Panc1 (cell line): ENCODE data around the gene CES1. TPM values are rescaled to one million over a fixed set of nuclear protein-coding genes. Genes with fewer than 3 reads are reported as not detected.
"Not testable (repeated sequence)": the region's sequence is repeated elsewhere in the genome, so short reads cannot be mapped to it uniquely, and the experiment has no call there.

Source experiments
- ATAC-seq: fragments of 200-7000 bp; cut with Tn5 transposase; 2 replicates; pipeline ENCODE4 v1.9.1; 2020; ENCODE audit warnings: mild to moderate bottlenecking, moderate library complexity
- BruUV-seq: library from RNA; stranded (reverse); fragments of 400-500 nt; replicated peaks from 2 replicates; lab custom pipeline; 2021; lab: Mats Ljungman, UMichigan
- CTCF ChIA-PET: fragments of 300-600 bp; sonication (Branson Sonifier 250); formaldehyde crosslinking; loops from one replicate; lab custom pipeline; 2022; ENCODE audit warnings: antibody characterized with exemption; lab: Charles Lee
- POLR2A ChIA-PET: fragments of 300-600 bp; sonication (Branson Sonifier 250); formaldehyde crosslinking; loops from one replicate; lab custom pipeline; 2022; ENCODE audit warnings: antibody characterized with exemption; lab: Charles Lee
- DNase-seq: peaks from one replicate; pipeline ENCODE4 v3.0.0-alpha.2; 2010; ENCODE audit warnings: low read depth, low spot score
- H3K27ac ChIP-seq: 2 replicates; pipeline ENCODE4 v1.5.1; 2011; ENCODE audit warnings: mild to moderate bottlenecking, low read length, inconsistent platforms
- H3K27me3 ChIP-seq: fragments of 200-500 bp; sonication (Bioruptor generic); 2 replicates; pipeline ENCODE4 v1.6.0; 2014; ENCODE audit warnings: low read length, inconsistent platforms; ENCODE audit not compliant: control insufficient read depth, insufficient read depth
- H3K36me3 ChIP-seq: fragments of 200-500 bp; sonication (Bioruptor generic); 2 replicates; pipeline ENCODE4 v1.5.1; 2014; ENCODE audit warnings: inconsistent platforms, mild to moderate bottlenecking, low read length, moderate library complexity; ENCODE audit not compliant: control insufficient read depth, insufficient read depth
- H3K4me1 ChIP-seq: 2 replicates; pipeline ENCODE4 v1.5.1; 2011; ENCODE audit warnings: inconsistent platforms, mild to moderate bottlenecking, low read length, moderate library complexity; ENCODE audit not compliant: control insufficient read depth, insufficient read depth
- H3K4me3 ChIP-seq, 2 experiments: 2 replicates each; pipeline ENCODE4 v1.5.1; 2011 to 2012; ENCODE audit warnings: low read depth in 2 of 2, low read length in 2 of 2, mild to moderate bottlenecking in 2 of 2, inconsistent platforms in 1 of 2, moderate library complexity in 1 of 2
- H3K9me3 ChIP-seq: fragments of 200-500 bp; sonication (Bioruptor generic); 2 replicates; pipeline ENCODE4 v1.5.1; 2014; ENCODE audit warnings: low read depth, mild to moderate bottlenecking, inconsistent platforms, low read length, moderate library complexity; ENCODE audit not compliant: control insufficient read depth, insufficient read depth
- POLR2AphosphoS5 ChIP-seq: IDR thresholded peaks from 2 replicates; pipeline ENCODE4 v1.6.1; 2012; ENCODE audit warnings: mild to moderate bottlenecking, low read depth, low read length, moderate library complexity
- SIN3A ChIP-seq: IDR thresholded peaks from 2 replicates; pipeline ENCODE4 v1.6.1; 2012; ENCODE audit warnings: low read depth, mild to moderate bottlenecking, low read length, moderate library complexity, borderline replicate concordance; ENCODE audit not compliant: insufficient read depth
- TCF7L2 ChIP-seq: IDR thresholded peaks from 2 replicates; pipeline ENCODE4 v1.6.1; 2011; ENCODE audit warnings: mild to moderate bottlenecking, low read depth, low read length, inconsistent platforms
- in situ Hi-C: cut with HindIII; loops from 2 replicates; pipeline ENCODE4 v1.10.0; 2016; ENCODE audit warnings: low sequenced_read_pairs, low pct_unique_long_range_greater_than_20kb
- intact Hi-C: fragments of 100-400 bp; cut with micrococcal nuclease; formaldehyde crosslinking; loops from one replicate; pipeline ENCODE4 v1.10.0; 2022; ENCODE audit not compliant: unreplicated experiment
- total RNA-seq: library from RNA; stranded (reverse); gene quantifications from one replicate; pipeline ENCODE4 v1.2.1, GENCODE V29; 2021; ENCODE audit not compliant: unreplicated experiment
- TF ChIP-seq, protein P1 (sequence below): fragments of 450-650 bp; IDR thresholded peaks from 2 replicates; pipeline ENCODE4 v1.5.1; 2017; ENCODE audit warnings: mild to moderate bottlenecking
- TF ChIP-seq, protein P2 (sequence below), 2 experiments: IDR thresholded peaks; 2 replicates each; pipeline ENCODE4 v1.6.1; 2011 to 2012; ENCODE audit warnings: low read depth in 2 of 2, control low read depth in 1 of 2, low read length in 1 of 2, mild to moderate bottlenecking in 1 of 2, moderate library complexity in 1 of 2; ENCODE audit not compliant: insufficient read depth in 1 of 2

CES1 gene
- total RNA-seq, 1 experiment from 2014 or later, result 27.5 TPM

DNA sequence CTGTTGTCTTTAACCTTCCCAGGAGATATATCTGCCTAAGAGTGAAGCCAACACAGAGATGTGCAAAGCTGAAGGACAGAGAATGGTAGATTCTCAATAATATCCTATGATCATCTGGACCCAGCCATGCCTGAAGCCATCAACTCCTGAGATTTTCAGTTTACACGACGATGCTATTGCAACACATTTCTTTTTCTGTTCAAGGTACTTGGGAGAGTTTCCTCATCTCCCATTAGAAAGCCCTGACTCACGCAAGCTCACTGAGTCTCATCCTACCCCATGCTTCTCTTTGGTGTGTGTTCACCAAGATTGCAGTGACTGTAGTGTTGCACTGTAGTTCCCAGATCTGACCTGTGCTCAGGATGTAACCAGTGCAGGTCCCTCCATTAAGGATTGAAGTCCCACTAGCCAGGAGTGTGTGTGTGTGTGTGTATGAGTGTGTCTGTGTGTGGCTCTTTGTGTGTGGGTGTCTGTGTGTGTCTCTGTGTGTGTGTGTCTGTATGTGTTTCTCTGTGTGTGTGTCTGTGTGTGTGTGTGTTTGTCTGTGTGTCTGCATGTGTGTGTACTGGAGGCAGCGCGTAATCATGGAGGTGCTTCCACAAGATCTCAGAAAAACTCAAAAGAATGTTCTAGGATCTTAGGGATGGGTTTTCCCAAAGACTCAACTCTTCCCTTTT, 15.5 kb downstream of the CES1 start:
- ChIA-PET POLR2A (no interaction called here), CTCF (no interaction called here)
- TF ChIP-seq, protein P1, sequence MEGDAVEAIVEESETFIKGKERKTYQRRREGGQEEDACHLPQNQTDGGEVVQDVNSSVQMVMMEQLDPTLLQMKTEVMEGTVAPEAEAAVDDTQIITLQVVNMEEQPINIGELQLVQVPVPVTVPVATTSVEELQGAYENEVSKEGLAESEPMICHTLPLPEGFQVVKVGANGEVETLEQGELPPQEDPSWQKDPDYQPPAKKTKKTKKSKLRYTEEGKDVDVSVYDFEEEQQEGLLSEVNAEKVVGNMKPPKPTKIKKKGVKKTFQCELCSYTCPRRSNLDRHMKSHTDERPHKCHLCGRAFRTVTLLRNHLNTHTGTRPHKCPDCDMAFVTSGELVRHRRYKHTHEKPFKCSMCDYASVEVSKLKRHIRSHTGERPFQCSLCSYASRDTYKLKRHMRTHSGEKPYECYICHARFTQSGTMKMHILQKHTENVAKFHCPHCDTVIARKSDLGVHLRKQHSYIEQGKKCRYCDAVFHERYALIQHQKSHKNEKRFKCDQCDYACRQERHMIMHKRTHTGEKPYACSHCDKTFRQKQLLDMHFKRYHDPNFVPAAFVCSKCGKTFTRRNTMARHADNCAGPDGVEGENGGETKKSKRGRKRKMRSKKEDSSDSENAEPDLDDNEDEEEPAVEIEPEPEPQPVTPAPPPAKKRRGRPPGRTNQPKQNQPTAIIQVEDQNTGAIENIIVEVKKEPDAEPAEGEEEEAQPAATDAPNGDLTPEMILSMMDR, result no peak
- TF ChIP-seq TCF7L2 (no peak), SIN3A (no peak), POLR2AphosphoS5 (no peak)
- TF ChIP-seq, protein P2, sequence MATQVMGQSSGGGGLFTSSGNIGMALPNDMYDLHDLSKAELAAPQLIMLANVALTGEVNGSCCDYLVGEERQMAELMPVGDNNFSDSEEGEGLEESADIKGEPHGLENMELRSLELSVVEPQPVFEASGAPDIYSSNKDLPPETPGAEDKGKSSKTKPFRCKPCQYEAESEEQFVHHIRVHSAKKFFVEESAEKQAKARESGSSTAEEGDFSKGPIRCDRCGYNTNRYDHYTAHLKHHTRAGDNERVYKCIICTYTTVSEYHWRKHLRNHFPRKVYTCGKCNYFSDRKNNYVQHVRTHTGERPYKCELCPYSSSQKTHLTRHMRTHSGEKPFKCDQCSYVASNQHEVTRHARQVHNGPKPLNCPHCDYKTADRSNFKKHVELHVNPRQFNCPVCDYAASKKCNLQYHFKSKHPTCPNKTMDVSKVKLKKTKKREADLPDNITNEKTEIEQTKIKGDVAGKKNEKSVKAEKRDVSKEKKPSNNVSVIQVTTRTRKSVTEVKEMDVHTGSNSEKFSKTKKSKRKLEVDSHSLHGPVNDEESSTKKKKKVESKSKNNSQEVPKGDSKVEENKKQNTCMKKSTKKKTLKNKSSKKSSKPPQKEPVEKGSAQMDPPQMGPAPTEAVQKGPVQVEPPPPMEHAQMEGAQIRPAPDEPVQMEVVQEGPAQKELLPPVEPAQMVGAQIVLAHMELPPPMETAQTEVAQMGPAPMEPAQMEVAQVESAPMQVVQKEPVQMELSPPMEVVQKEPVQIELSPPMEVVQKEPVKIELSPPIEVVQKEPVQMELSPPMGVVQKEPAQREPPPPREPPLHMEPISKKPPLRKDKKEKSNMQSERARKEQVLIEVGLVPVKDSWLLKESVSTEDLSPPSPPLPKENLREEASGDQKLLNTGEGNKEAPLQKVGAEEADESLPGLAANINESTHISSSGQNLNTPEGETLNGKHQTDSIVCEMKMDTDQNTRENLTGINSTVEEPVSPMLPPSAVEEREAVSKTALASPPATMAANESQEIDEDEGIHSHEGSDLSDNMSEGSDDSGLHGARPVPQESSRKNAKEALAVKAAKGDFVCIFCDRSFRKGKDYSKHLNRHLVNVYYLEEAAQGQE (IDR thresholded peaks at IDR 0.05; ENCODE audit: insufficient read depth in 1 of 2, low read depth in 2 of 2, low read length in 1 of 2), result no peak
- intact Hi-C loops (no loop called here), in situ Hi-C loops (no loop called here)
- H3K36me3 ChIP-seq, result no peaks in the 10 kb centered on the region
- BruUV-seq, result no TSS peak
- no peaks in the 10 kb centered on the region for H3K4me1 ChIP-seq
- H3K4me3 ChIP-seq, result no peak overlapping the region
- ATAC-seq, result no peak
- DNase-seq, result no peak
- no peaks in the 10 kb centered on the region for H3K9me3 ChIP-seq
- H3K27ac ChIP-seq, result no peak overlapping the region
- no peaks in the 10 kb centered on the region for H3K27me3 ChIP-seq

DNA sequence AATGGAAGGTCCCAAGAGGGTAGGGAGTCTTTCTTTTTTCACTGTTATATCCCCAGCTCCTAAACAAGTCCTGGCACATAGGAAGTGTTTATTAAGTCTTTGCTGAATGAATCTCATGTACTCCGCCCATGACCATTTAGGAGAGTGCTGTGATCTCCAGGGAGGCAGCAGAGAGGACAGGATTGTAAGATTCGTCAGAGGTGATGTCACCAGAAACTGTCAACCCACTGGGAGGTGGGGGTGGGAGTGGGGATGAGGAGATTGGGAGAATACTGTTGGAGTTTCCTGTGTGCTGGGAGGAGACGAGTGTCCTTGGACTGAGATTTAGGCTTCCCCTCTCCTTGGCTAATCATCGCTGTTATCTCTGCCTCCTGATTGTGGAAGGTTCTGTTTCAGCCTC, 16.7 kb downstream of the CES1 start:
- H3K36me3 ChIP-seq, POLR2A ChIA-PET, intact Hi-C loops, H3K27me3 ChIP-seq, BruUV-seq, ATAC-seq, H3K27ac ChIP-seq, H3K4me1 ChIP-seq, H3K4me3 ChIP-seq, H3K9me3 ChIP-seq, in situ Hi-C loops, CTCF ChIA-PET, DNase-seq: not testable (repeated sequence)

DNA sequence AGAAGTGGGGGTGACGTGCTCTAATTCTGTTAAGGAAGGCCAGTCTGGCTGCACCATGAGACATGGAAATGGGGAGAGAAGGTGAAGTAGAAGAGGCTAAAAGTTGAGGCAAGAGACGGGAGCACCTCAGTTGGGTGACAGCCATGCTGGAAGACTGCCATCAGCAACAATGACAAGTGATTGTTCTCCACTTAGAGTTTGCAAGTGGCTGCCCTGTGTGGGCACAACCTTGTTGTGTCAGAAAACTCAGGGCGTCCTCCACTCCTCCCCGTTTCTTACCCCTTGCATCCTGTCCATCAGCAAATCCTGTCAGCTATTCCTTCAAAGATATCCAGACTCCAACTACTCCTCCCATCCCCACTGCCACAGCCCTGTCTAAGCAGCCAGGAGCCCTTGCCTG, 17.6 kb downstream of the CES1 start:
- Histone ChIP-seq H3K4me1 (no peaks in the 10 kb centered on the region), H3K27ac (no peak overlapping the region), H3K4me3 (no peak overlapping the region), H3K36me3 (no peaks in the 10 kb centered on the region), H3K9me3 (no peaks in the 10 kb centered on the region), H3K27me3 (no peaks in the 10 kb centered on the region)
- in situ Hi-C loops, result no loop called here
- intact Hi-C loops, result no loop called here
- TF ChIP-seq SIN3A (no peak), TCF7L2 (no peak), POLR2AphosphoS5 (no peak)
- TF ChIP-seq, protein P1, result no peak
- TF ChIP-seq, protein P2 (IDR thresholded peaks at IDR 0.05; ENCODE audit: insufficient read depth in 1 of 2, low read depth in 2 of 2, low read length in 1 of 2), result no peak
- no TSS peak for BruUV-seq
- CTCF ChIA-PET, result no interaction called here
- DNase-seq (no peak), ATAC-seq (no peak)
- POLR2A ChIA-PET, result no interaction called here
